ENCODE results near the gene KIFAP3.

The KIFAP3 gene

DNA sequence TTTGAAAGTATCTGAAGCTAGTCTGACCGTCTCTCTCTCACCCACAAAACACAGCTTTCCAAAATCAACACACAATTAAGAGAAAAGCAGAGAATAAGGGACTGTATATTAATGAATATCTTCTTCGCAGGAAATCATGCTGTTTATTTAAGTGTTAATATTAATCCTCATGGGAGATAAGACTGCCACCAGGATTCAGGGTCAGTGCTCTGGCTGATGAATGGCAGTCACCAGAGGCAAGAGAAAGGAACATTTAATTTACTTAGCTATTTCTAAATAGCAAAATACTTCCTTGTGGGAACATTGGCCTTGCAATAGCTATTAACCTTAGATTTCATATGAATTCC, 183.0 kb downstream of the KIFAP3 start:
- no peaks in the 10 kb centered on the region for H3K27me3 ChIP-seq (ENCODE audit: insufficient read depth, low read depth)
- H3K36me3 ChIP-seq (ENCODE audit: insufficient read depth) = no peaks in the 10 kb centered on the region
- peaks cover 27% of the 10 kb centered on the region for H3K4me1 ChIP-seq (ENCODE audit: low read depth, poor library complexity, severe bottlenecking)
- TF ChIP-seq, protein P1, sequence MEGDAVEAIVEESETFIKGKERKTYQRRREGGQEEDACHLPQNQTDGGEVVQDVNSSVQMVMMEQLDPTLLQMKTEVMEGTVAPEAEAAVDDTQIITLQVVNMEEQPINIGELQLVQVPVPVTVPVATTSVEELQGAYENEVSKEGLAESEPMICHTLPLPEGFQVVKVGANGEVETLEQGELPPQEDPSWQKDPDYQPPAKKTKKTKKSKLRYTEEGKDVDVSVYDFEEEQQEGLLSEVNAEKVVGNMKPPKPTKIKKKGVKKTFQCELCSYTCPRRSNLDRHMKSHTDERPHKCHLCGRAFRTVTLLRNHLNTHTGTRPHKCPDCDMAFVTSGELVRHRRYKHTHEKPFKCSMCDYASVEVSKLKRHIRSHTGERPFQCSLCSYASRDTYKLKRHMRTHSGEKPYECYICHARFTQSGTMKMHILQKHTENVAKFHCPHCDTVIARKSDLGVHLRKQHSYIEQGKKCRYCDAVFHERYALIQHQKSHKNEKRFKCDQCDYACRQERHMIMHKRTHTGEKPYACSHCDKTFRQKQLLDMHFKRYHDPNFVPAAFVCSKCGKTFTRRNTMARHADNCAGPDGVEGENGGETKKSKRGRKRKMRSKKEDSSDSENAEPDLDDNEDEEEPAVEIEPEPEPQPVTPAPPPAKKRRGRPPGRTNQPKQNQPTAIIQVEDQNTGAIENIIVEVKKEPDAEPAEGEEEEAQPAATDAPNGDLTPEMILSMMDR (conservative IDR thresholded peaks at IDR 0.05; ENCODE audit: low read depth, low read length) = no peak
- no peak overlapping the region for H3K9ac ChIP-seq
- H2AFZ ChIP-seq (ENCODE audit: low read depth) = no peak overlapping the region
- H3K4me2 ChIP-seq = no peak overlapping the region
- no peak overlapping the region for H3K27ac ChIP-seq
- H3K4me3 ChIP-seq (IDR thresholded peaks at IDR 0.05; ENCODE audit: insufficient read depth, low read depth, low read length) = no peak overlapping the region
- H3K79me2 ChIP-seq (ENCODE audit: insufficient read depth, low read depth) = peaks cover 35% of the 10 kb centered on the region
- H4K20me1 ChIP-seq (ENCODE audit: insufficient read depth) = no peaks in the 10 kb centered on the region

GRCh38 chr1:169890761-169891538, 183.5 kb downstream of the KIFAP3 start:
- Histone ChIP-seq H2AFZ (ENCODE audit: low read depth) (no peak overlapping the region), H3K4me1 (ENCODE audit: low read depth, poor library complexity, severe bottlenecking) (peaks cover 27% of the 10 kb centered on the region), H3K4me2 (no peak overlapping the region), H3K9ac (no peak overlapping the region), H3K36me3 (ENCODE audit: insufficient read depth) (no peaks in the 10 kb centered on the region), H3K79me2 (ENCODE audit: insufficient read depth, low read depth) (peaks cover 35% of the 10 kb centered on the region), H3K27ac (no peak overlapping the region), H3K4me3 (IDR thresholded peaks at IDR 0.05; ENCODE audit: insufficient read depth, low read depth, low read length) (no peak overlapping the region), H3K27me3 (ENCODE audit: insufficient read depth, low read depth) (no peaks in the 10 kb centered on the region), H4K20me1 (ENCODE audit: insufficient read depth) (no peaks in the 10 kb centered on the region)
- TF ChIP-seq, protein P1 (conservative IDR thresholded peaks at IDR 0.05; ENCODE audit: low read depth, low read length) = no peak

GRCh38 chr1:169889871-169890270, 184.6 kb downstream of the KIFAP3 start:
- Histone ChIP-seq H3K36me3 (ENCODE audit: insufficient read depth) (no peaks in the 10 kb centered on the region), H3K4me1 (ENCODE audit: low read depth, poor library complexity, severe bottlenecking) (peaks cover 35% of the 10 kb centered on the region), H4K20me1 (ENCODE audit: insufficient read depth) (no peaks in the 10 kb centered on the region), H3K4me2 (no peak overlapping the region), H3K27ac (no peak overlapping the region), H3K4me3 (IDR thresholded peaks at IDR 0.05; ENCODE audit: insufficient read depth, low read depth, low read length) (no peak overlapping the region), H3K9ac (no peak overlapping the region), H2AFZ (ENCODE audit: low read depth) (no peak overlapping the region), H3K27me3 (ENCODE audit: insufficient read depth, low read depth) (no peaks in the 10 kb centered on the region), H3K79me2 (ENCODE audit: insufficient read depth, low read depth) (peaks cover 35% of the 10 kb centered on the region)
- TF ChIP-seq, protein P1 (conservative IDR thresholded peaks at IDR 0.05; ENCODE audit: low read depth, low read length) = no peak

GRCh38 chr1:169886931-169887330, 187.6 kb downstream of the KIFAP3 start:
- no peak overlapping the region for H2AFZ ChIP-seq (ENCODE audit: low read depth)
- TF ChIP-seq, protein P1 (conservative IDR thresholded peaks at IDR 0.05; ENCODE audit: low read depth, low read length) = no peak
- H3K36me3 ChIP-seq (ENCODE audit: insufficient read depth) = no peaks in the 10 kb centered on the region
- no peak overlapping the region for H3K9ac ChIP-seq
- no peaks in the 10 kb centered on the region for H3K27me3 ChIP-seq (ENCODE audit: insufficient read depth, low read depth)
- H3K27ac ChIP-seq = no peak overlapping the region
- H3K79me2 ChIP-seq (ENCODE audit: insufficient read depth, low read depth) = peaks cover 22% of the 10 kb centered on the region; the same call in 1 of the 2 replicates
- H3K4me3 ChIP-seq (IDR thresholded peaks at IDR 0.05; ENCODE audit: insufficient read depth, low read depth, low read length) = no peak overlapping the region
- H4K20me1 ChIP-seq (ENCODE audit: insufficient read depth) = no peaks in the 10 kb centered on the region
- no peak overlapping the region for H3K4me2 ChIP-seq
- H3K4me1 ChIP-seq (ENCODE audit: low read depth, poor library complexity, severe bottlenecking) = peaks cover 23% of the 10 kb centered on the region
